SKM-1 (cell line): ENCODE data around the gene MAFG.
A peak's percentile ranks its signal among the peaks of the same experiment; 100 is the strongest.

ENCODE experiments used
- DNase-seq: peaks from one replicate; lab custom pipeline; 2025; ENCODE audit not compliant: unreplicated experiment; lab: John Stamatoyannopoulos, UW

Gene MAFG

GRCh38 chr17:81898029-81898866 is 29.3 kb downstream of the MAFG start:
- DNase-seq: no peak

DNA sequence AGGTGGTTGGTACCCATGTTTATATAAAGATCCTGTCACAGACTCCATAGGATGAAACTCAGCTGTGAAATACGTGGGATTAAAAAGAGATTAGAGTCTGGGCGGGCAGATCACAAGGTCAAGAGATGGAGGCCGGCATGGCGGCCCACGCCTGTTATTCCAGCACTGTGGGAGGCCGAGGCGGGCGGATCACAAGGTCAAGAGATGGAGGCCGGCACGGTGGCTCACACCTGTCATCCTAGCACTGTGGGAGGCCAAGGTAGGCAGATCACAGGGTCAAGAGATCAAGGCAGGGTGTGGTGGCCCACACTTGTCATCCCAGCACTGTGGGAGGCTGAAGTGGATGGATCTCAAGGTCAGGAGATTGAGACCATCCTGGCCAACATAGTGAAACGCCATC is 32.1 kb downstream of the MAFG start:
- DNase-seq: no peak

GRCh38 chr17:81891303-81891552 is 36.3 kb downstream of the MAFG start:
- no peak for DNase-seq

DNA sequence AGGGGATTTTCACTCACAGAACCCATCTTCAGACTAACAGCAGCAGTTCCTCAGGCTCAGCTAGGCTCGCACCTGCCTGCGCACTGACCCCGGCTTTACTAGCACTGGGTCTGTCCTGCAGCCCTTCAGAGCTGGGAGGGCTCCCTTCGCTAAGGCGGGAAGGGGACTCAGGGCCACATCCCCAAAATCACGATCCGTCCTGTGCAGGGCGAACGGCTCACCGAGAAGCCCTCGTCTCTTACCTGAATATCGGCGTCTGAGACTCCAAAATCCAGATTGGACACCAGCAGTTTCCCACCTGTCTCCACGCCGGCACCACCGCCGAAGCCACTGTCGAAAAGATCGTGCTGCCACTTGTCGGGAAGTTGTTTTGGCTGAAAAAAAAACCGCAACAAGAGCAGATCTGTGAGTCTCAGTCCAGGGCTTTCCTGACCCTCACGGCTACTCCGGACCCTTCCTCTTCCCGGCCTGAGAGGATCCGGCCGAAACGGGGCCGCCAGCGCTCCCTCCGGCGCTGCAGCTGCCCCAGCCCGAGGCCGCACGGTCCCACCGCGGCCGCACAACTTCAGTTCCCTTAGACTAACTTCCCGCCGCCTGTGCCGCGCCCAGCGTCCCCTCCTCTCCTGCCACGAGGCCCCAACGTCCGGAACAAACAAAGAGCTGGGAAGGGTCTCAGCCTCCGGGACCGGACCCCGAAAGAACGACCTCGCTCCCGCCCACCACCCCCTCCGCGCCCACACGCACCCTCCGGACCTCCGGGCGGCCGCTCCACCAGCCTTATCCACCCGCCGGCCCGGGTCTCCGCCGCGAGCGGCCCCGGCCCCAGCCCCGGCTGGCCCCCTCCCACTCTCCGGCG is 36.9 kb downstream of the MAFG start:
- no peak for DNase-seq

DNA sequence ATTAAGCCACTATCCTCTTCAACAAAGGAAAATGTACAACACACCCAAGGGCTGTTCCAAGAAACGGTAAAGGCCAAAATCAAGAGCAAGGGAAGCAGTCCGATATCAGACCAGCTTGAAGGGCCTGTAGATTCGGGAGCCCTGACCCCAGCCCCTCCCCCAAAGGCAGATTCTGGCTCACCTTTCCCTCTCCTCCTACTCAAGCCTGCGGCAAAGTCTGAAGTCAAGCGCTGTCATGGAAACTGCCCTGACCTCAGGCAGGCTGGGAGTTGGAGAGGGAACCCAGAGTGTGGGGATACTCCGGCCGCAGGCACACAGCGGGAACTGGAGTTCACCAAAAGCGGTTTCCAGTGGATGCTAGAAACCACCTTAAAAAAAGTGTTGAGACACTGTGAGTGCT is 37.9 kb downstream of the MAFG start:
- no peak for DNase-seq

DNA sequence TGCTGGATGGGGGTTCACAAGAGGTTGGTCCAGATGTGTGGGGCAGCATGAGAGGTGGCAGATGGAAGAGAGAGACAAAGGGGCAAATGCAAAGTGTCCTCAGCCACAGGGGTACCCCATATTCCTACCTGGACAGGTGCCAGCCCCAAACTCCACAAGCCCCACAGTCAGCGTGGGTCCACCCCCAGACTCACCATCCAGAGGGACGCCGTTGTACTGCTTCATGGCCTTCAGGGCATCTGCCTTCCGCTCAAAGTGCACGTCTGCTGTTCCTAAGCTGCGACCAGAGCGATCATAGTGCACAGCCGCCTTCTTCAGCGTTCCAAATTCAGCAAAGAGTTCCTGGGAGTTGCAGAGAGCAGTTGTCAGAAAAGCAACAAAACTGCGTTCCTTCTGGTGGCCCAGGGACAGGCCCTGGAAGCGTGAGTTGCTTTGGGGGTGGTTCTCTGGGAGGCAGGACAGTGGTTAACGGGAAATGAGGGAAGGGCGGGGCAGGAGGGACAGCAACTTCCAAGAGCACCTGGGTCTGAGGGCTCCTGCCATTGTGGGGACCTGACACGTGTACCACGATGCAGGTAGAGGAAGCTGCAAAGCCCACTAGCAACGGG is 38.4 kb downstream of the MAFG start:
- no peak for DNase-seq

GRCh38 chr17:81888105-81888987 is 39.2 kb downstream of the MAFG start:
- no peak for DNase-seq

DNA sequence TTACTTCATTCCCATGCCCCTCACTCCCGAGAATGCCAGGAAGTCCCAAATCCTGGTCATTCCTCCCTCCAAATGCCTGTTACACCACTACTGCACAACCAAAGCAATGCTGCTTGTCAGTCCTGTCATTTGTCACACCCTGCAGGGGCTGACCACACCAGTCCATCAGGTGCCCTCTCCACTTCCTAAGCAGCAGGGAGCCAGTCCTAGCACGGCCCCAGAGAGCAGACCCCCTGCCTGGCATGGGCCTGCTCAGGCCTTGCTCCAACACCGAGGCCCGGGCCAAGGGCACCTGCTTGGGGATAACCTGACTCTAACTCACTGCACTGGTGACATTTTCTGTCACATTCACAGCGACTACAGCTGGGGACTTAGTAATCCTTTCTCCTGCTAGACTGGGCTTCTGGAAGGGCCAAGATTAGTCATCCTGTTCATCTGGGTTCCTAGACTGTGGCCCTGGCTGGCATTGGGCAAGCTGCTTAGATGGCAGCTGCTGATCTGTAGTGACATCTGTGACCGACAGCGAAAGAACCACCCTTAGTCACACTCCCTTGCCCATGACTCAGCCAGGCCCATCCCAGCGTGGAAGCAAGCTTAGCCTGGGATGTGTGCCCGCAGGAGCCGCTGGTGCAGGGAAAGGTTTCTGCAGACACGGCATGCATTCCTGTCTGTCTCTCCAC is 41.5 kb downstream of the MAFG start:
- no peak for DNase-seq

DNA sequence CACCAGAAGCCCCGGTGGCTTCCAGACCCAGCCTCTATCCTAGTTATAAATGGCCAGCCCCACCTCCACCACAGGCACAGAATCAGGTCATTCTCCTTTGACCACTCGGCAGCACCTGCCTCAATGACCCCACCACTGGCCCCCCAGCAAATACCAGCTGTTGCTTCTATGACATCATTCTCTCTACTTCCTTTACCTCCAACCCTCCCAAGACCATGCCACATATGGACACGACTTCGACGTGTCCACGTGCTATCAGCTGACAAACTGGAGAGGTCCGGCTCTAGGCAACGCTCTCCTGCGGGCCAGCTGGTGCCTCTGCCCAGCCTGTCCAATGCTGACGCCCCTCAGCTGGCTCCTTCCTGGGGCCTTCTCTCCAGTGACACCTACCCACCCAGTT is 42.1 kb downstream of the MAFG start:
- no peak for DNase-seq

GRCh38 chr17:81884968-81885367 is 42.6 kb downstream of the MAFG start:
- DNase-seq: no peak

- DNase-seq: no peak
These were observed 43.0 kb downstream of the MAFG start for GRCh38 chr17:81884520-81884919.

DNA sequence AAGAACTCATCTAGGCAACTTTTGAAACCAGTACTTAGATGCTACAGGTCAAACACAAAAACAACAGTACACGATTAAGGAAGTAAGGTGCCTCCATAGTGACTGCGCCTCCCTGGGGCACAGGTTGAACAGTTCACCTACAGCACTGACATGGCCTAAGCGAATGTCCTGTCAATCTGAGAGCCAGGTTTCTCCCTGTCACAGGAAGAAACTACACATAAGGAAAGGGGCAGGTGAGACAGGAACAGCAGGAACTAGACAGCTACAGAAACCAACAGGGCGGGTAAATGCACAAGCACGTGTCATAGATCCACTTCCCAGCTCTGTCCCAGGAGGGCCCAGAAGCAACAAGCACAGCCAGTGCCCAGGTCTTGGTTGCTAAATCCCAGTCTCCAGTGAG is 48.4 kb downstream of the MAFG start:
- DNase-seq: no peak

GRCh38 chr17:81878294-81878693 is 49.2 kb downstream of the MAFG start:
- DNase-seq: no peak

DNA sequence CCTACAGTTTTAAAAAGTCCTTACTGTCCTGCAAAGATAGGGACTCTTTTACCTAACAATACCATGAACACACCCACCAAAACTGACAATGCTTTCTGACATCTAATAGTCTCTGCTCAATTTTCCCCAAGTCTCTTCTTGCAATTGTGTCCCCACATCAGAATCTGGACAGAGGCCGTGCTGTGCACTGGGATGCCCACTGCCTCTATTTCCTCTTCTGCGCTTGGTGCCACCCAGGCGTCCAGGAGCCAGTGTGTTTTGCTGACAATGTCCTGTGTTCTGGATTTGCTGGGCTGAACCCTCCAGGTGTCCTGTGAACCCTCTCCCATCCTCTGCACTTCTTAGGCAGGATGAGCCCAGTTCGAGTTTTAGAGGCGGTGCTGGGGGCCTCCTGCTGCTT is 50.0 kb downstream of the MAFG start:
- no peak for DNase-seq

DNA sequence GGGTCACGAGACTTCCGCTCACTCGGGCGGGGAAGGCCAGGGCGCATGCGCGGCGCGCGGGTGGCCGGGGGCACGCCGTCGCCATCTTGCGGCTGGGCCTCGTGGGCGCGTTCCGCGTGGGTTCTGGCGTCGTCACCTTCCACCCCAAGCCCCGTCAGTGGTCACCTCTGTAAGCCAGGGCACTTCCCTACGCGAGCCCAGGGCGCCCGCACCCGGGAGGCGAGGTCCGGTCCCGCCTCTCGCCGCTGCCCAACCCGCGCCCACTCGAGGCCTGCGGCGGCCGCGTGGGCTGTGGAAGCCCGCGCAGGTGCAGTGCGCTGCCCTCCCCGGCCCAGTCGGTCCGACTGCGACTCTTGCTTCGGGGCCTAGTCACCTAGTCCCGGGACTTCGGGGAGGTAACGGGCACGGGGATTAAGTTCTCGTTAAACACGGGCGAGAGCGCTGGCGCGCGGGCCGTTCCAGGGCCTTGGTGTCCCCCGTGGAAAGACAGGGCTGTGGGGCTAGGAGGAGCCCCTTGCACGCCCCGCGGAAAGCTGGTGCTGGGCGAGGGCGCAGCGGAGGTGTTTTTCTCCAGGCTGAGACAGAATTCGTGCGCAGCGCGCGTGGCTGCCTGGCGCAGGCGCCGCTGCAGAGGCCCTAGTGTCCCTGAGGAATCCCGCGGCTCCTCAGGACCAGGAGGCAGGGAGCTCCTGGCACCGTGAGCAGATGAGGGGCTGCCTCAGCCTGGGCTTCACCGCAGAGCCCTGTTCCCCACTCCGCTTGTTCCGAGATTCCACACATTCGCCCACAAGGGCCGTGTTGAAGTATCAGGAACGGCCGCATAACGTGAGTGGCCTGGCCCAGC is 55.9 kb downstream of the MAFG start:
- peak; percentile 76 for DNase-seq

GRCh38 chr17:81870981-81871386 is 56.6 kb downstream of the MAFG start, which contains the start of gene ARHGDIA:
Gene ARHGDIA, minus strand, starts transcription at chr17:81871337. Its CDS starts 1,407 bp downstream, at chr17:81869930.
- no peak for DNase-seq

GRCh38 chr17:81870131-81870980 is 57.2 kb downstream of the MAFG start:
- DNase-seq: no peak
